AG08396 (cell line): ENCODE data around the gene FGF14.
A peak's percentile ranks its signal among the peaks of the same experiment; 100 is the strongest.

Experiments
- DNase-seq: peaks from one replicate; pipeline ENCODE4 v3.0.0; 2012; ENCODE audit warnings: low spot score, mixed read lengths

FGF14 gene

GRCh38 chr13:102310691-102311418, 91.0 kb downstream of the FGF14 start:
- no peak for DNase-seq

GRCh38 chr13:102309110-102309509, 92.7 kb downstream of the FGF14 start:
- no peak for DNase-seq

DNA sequence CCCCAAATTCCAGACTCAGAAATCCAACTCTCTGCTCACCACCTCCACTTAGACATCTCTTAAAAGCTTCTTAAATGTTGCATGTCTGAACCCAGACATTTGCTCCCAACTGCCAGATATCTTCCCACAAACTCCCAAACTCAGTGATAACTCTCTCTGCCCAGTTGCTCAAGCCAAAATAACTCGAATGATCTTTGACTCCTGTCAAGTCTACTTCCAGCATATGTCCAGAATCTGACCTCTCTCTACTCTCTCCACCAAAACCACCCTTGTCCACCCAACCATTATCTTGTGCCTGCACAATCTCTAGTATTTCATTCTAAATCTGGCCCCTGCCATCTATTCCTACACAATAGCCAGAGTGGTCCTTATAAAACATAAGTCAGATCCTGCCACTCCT, 99.3 kb downstream of the FGF14 start:
- DNase-seq: no peak

- DNase-seq: no peak
These were observed 101.5 kb downstream of the FGF14 start for GRCh38 chr13:102300379-102300778.

DNA sequence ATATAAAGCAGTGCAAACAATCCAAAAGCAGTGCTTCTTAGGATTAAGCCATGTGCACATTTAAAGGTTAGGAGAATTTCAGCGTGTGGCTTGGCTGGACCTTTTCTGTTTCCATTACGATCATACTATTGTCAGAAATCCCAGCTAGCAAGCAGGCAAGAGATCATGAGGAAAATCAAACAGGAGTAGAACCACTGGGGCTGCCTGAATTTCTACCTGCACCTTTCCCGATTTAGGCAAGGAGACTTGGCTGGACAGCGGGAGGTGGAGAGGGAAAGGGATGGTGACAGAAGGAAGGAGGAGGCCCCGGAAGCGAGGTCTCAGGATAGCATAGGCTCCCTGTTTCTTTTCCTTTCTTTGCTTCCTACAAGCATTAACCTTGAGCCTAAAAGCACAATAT, 102.5 kb downstream of the FGF14 start:
- no peak for DNase-seq

- DNase-seq: no peak
These were observed 103.8 kb downstream of the FGF14 start for GRCh38 chr13:102298051-102298450.

GRCh38 chr13:102295316-102296048, 106.4 kb downstream of the FGF14 start:
- peak; percentile 37 for DNase-seq

DNA sequence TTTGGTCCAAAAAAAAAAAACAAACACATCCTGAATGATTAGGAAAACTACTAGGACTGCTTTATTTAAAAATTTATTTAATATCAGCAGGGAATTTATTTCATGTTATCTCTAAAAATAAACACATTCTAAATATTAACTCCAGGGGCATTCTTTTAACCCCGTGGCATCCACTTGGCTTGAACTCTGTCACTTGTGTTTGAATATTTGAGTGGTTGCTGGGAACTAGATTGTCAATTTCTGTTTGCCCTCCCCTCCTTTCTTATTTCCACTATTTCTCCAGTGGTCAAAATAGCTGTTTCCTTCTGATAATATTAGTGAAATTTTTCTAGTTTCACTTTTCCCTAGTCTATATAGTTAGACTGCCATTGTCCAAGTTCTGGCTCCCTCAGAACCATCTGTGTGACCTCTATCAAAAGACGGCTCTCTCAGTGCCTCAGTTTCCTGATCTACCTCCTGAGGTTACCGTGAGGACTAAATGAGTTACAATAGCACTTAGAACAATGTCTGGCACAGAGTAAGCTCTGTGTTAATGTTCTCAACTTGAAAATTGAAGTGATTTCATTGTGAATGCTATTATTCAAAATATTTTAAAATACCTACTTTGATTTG, 107.3 kb downstream of the FGF14 start:
- no peak for DNase-seq

DNA sequence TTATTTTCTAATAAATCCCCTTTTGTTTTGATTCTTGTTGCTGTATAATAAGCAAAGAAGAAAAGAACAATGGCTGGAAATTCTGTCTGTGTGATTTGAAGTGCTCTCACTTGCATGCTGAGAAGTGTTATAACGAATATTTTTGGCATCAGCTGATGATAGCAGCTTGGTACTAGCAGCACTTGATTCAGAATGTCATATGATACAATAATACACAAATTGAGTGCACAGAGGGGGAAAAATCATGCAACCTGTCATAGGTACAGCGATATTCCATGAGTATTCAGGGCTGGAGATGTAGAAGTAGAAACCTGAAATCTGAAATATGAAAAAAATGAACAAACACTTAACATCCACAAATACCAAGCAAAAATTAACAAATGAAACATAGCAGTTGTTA, 108.1 kb downstream of the FGF14 start:
- DNase-seq: no peak

DNA sequence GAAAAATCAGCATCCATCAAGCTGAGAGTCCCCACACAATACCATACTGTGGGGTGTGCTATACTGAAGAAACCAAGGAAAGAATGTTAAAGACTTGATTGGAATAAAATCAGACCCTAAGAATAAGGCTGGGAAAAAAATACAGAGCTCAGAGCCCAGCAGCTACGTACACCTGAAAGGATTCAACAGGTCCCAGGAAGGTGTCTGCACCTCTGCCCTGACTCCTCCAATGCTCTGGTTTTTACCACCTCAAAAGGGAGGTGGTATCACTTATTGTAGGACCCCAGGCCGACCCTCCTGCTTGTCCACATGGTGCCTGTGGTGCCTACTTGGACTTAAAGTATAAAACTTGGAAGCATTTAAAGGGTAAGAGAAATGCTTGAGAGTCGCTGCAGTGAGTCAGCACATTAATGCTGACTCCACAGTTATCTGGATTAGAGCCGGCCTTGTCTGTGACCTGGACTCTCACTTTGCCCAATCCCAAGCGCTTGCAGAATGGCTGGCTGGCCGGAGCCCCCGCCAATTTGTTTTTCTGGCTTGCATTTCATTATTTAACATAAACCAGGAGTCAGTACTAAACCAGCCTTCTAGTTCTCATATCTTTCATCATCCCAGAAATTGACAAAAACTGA, 110.1 kb downstream of the FGF14 start:
- DNase-seq: no peak

DNA sequence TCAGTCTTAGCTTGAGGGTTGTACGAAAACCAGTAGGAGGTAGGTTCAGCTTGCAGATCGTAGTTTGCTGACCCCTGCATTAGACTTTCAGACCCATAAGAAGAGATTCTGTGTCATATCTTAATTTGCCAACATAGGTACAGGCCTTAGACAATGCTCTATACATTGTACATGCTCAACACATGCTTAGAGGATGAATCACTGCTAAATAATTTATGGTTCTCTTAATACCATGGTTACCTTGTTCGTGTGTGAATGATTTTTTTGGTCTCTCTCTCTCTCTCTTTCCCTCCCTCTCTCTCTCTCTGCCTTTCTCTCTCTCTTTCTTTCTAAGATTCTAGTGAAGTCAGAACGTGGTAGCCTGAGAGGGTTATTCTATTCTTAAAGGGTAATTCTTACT, 112.2 kb downstream of the FGF14 start:
- no peak for DNase-seq

DNA sequence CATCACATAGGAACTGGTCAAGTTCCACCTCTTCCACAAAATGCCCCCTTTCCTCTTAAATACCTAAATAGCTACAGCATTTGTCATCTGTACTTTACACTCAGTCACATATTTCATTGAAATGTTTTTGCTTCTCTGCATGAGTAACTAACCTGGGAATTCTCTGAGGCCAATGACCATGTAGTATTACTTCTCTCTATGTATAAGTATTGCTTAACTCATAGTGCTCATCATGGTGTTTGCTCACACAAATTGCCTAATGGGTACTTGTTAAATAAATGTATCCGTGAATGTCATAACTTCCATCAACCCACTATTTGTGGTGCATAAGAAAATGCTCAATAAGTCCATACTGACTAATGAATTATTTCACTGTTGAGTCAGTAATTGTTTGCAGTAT, 115.5 kb downstream of the FGF14 start:
- DNase-seq: peak; percentile 43

- no peak for DNase-seq
These were observed 121.5 kb downstream of the FGF14 start for GRCh38 chr13:102280366-102280765.

DNA sequence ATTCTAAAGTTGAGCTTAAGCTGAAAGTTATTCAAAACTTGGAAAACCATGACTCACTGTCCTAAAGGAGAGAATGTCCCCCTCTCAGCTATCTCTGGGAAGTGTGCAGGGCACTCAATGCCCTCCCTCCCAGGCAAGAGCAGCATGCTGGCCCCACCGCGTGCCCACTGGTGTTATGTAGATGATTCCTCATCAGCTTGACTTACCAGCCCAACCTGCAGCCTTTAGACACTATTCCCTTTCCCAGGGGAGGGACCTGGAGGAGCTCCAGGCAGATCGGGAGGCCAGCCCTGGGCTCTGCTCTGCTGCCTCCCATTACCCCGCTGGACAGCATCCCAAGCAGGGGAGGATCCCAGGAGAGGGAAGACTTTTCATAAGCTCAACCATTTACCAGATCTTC, 124.6 kb downstream of the FGF14 start:
- DNase-seq: no peak

- no peak for DNase-seq
These were observed 125.4 kb downstream of the FGF14 start for GRCh38 chr13:102276404-102276803.

- no peak for DNase-seq
These were observed 125.9 kb downstream of the FGF14 start for GRCh38 chr13:102275969-102276368.

DNA sequence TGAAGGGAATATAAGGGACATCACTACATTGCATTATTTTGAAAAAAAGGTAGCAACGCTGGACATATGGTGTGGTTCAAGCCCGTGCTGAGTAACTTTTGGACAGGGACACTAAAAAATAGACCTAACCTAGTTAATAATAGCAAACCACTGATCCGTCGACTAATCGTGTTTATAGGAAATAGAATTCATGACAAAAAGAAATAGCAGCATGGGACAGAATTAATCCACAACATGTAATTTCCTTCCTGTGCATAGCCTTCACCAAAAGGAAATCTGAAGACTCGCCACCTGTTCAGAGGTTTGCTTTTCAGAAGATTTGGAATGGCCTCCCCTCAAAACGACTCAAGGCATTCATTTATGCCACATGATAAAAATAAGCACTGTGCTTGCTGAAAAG, 128.7 kb downstream of the FGF14 start:
- no peak for DNase-seq

DNA sequence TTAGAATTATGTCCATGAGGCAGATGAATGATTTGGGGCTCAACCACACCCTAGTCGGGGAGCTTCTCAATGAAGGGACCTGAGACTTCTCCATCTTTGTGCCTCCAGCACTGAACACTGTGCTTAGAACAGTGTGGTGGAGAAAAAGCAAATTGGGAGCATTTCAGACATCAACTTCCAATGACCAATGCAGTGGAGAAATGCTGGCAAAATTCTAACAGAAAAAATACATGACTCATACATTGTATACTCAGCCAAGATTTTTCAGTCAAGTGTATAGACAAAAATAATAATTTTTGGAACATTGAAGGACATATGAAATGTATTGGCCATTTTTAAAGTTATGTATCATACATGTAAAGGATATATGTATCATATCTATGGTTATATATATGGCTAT, 134.7 kb downstream of the FGF14 start:
- peak; percentile 6 for DNase-seq

DNA sequence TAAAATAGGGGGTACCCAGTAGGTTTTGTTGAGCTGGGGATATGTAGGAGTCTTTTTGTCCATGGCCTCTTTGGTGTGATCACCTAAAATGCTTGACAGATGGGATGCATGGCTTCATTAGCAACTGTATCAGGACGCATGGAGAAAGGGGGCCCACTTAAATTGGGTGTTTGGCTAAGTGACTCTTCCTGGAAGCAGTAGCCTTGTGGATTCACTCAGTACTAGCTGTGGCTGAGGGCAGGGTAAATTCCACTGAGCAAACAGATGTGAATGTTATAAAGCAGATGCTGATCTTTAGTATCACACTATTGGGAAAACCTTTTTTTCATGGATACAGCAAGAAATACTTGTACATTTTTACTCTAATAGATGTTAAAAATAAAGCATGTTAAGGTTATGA, 140.0 kb downstream of the FGF14 start:
- no peak for DNase-seq

GRCh38 chr13:102261316-102261715, 140.5 kb downstream of the FGF14 start:
- DNase-seq: no peak

GRCh38 chr13:102260256-102260655, 141.6 kb downstream of the FGF14 start:
- DNase-seq: no peak

DNA sequence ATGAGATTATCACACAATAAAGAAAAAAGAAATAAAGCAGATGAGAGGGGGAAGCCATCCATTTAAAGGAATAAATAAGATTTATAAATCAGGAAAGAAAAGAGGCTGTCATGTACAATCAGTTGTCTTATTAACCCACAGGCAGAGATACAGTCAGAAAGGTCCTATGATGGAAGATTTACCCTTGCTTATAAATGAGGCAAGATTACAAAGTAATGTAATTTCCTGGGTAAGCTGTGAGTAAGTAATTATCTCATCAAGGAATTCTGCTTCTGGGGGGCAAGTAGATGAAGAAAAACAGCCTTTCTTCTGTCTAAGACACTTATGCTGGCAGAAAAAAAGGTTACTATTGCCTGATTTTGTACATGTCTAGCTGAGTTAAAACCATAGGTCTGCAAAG, 146.4 kb downstream of the FGF14 start:
- DNase-seq: no peak

DNA sequence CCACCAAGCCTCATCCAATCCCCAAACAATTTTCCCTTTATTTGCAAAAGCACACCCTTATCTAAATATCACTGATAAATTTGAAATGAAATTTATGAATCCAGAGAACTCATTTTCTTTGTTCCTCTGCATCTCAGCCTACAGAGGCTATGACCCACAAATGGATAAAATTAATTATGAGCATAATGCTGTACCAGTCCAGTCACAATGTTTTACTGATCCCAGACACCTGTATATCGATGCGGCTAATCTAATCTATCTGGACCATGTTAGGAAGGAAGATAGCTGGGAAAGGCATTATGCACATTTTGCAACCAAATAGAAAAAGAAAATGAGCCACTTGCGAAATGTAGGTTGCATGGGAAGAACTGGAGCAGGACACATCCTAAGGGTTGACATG, 150.0 kb downstream of the FGF14 start:
- no peak for DNase-seq
